ENCODE results near the gene FAF1. TPM values are rescaled to one million over a fixed set of nuclear protein-coding genes. Genes with fewer than 3 reads are reported as not detected.

FAF1 gene
- total and polyA plus RNA-seq, 2 of the 8 experiments (the other 6 are each of a cell fraction or from before 2014, with no cell fraction given) = 10.8 to 65.9 TPM

DNA sequence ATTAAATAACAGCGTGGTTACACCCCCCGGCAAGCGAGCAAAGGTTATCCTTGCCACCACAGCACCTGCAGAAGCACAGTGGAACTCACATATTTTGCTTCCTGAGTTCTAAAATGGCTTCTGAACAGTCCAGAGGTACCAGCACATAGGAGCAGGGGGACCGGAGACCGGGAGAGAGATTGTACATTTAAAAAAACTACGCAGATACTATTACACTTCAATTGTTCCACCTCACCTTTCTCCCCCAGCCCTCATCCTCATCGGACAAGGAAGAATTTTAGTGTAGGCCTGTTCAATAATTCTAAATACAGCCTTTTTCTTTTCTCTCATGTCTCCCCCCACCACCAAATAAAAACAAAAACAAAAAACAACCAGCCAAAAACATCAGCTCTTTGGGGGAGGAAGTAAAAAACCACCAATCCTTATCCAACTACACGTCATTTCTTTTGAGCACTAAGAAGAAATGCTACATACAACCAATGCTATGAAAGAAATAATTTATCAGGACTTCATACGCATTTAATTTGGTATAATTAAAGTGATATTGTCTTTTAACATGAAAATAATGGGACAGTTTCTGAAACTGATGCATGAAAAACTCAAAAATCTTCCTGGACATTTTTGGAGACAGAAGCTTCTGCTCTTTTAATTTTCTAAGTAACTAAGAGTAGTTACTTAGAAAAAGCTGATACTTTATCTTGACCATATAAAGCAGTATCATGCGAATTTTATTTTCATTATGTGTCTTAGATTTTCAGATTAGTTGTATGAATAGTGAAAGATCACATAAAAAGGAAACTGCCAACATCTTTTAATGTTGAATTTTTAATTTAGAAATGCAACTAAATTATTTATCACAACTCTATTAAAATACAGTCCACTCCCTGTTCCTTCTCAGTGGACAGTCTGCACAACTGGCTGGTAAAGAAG, 19.1 kb upstream of the FAF1 start:
- peaks cover 30 to 78% (median 51%) of the 10 kb centered on the region in 4 experiments for H3K27me3 ChIP-seq (replicated peaks in 1 of 4; ENCODE audit: control insufficient read depth in 3 of 4, extremely low read depth in 1 of 4, insufficient read depth in 3 of 4, low read length in 3 of 4)
- H3K4me3 ChIP-seq (ENCODE audit: extremely low read depth in 1 of 4, insufficient read depth in 2 of 4, low read depth in 3 of 4, low read length in 4 of 4) = peak overlapping the region; percentile 7 to 67 (median 32); a peak in 5 of 8 replicates

More for the DNA sequence above, 19.1 kb upstream of the FAF1 start:
- Histone ChIP-seq H3K4me2 (ENCODE audit: insufficient read depth in 1 of 2, low read depth in 2 of 2, low read length in 2 of 2) (peak overlapping the region; percentile 54 to 74), H3K56ac (replicated peaks; ENCODE audit: insufficient read length, low read depth, low read length) (no peak overlapping the region), H4K8ac (ENCODE audit: extremely low read depth, insufficient read depth, low read length) (no peak overlapping the region), H3K23ac (ENCODE audit: insufficient read length) (no peak overlapping the region), H2BK15ac (ENCODE audit: low read length) (no peak overlapping the region), H2AK5ac (ENCODE audit: low read depth, low read length) (no peak overlapping the region), H3K9me3 (ENCODE audit: insufficient read depth in 2 of 2, low read depth in 1 of 2, low read length in 1 of 2) (no peaks in the 10 kb centered on the region), H2BK5ac (ENCODE audit: low read depth, low read length) (no peak overlapping the region), H3K23me2 (ENCODE audit: low read depth, low read length) (peaks cover 3% of the 10 kb centered on the region; the same call in 1 of the 2 replicates), H3K18ac (ENCODE audit: extremely low read depth, low read length) (no peak overlapping the region), H3K36me3 (ENCODE audit: control insufficient read depth in 2 of 4, insufficient read depth in 4 of 4, low read length in 3 of 4) (no peaks in the 10 kb centered on the region), H2BK120ac (replicated peaks; ENCODE audit: low read depth, low read length) (no peak overlapping the region), H3K4me1 (replicated peaks in 1 of 4; ENCODE audit: control insufficient read depth in 3 of 4, insufficient read depth in 4 of 4, low read length in 3 of 4) (peaks cover 2 to 6% (median 4%) of the 10 kb centered on the region in 4 experiments; a peak in 5 of 7 replicates), H3K79me1 (ENCODE audit: low read depth, low read length) (no peaks in the 10 kb centered on the region), H2BK12ac (ENCODE audit: low read depth, low read length) (no peak overlapping the region), H4K5ac (ENCODE audit: insufficient read length, low read depth, low read length) (no peak overlapping the region), H2AFZ (ENCODE audit: low read length) (no peak overlapping the region), H3K14ac (ENCODE audit: insufficient read length) (no peak overlapping the region), H3K27ac (ENCODE audit: low read depth, low read length) (no peak overlapping the region), H4K91ac (replicated peaks; ENCODE audit: insufficient read length, low read length) (no peak overlapping the region), H2BK20ac (ENCODE audit: low read length) (no peak overlapping the region), H3K79me2 (ENCODE audit: control insufficient read depth in 1 of 2, insufficient read depth in 2 of 2, low read length in 2 of 2) (no peaks in the 10 kb centered on the region), H3K9ac (replicated peaks in 1 of 4; ENCODE audit: extremely low read depth in 1 of 4, low read depth in 3 of 4, low read length in 3 of 4) (no peak overlapping the region), H3K4ac (replicated peaks; ENCODE audit: insufficient read length, low read depth, low read length) (no peak overlapping the region), H4K20me1 (replicated peaks in 1 of 2; ENCODE audit: control insufficient read depth in 1 of 2, insufficient read depth in 2 of 2, low read length in 2 of 2) (peaks cover 5% of the 10 kb centered on the region in 2 experiments)
- TF ChIP-seq RNF2 (IDR thresholded peaks at IDR 0.05; ENCODE audit: borderline replicate concordance, low read depth, low read length, missing control alignments, poor library complexity, severe bottlenecking) (peak; percentile 84), TCF12 (IDR thresholded peaks at IDR 0.05; ENCODE audit: low read depth, low read length) (0 out of 2 replicates have a peak, but pooled peaks have one; percentile 13), SUZ12 (IDR thresholded peaks at IDR 0.05; ENCODE audit: low read length) (peak; percentile 40; the same call in 1 of the 2 replicates), EZH2 (IDR thresholded peaks at IDR 0.05; ENCODE audit: low read depth, low read length, severe bottlenecking) (peak; percentile 52), CBX8 (IDR thresholded peaks at IDR 0.05; ENCODE audit: borderline replicate concordance, low read depth, low read length) (peak; percentile 73; the same call in 1 of the 2 replicates)
- TF ChIP-seq, protein P1, sequence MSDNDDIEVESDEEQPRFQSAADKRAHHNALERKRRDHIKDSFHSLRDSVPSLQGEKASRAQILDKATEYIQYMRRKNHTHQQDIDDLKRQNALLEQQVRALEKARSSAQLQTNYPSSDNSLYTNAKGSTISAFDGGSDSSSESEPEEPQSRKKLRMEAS (IDR thresholded peaks at IDR 0.05) = no peak
- TF ChIP-seq, protein P2, sequence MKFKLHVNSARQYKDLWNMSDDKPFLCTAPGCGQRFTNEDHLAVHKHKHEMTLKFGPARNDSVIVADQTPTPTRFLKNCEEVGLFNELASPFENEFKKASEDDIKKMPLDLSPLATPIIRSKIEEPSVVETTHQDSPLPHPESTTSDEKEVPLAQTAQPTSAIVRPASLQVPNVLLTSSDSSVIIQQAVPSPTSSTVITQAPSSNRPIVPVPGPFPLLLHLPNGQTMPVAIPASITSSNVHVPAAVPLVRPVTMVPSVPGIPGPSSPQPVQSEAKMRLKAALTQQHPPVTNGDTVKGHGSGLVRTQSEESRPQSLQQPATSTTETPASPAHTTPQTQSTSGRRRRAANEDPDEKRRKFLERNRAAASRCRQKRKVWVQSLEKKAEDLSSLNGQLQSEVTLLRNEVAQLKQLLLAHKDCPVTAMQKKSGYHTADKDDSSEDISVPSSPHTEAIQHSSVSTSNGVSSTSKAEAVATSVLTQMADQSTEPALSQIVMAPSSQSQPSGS (IDR thresholded peaks at IDR 0.05; ENCODE audit: low read length) = no peak
- ChIA-PET CTCF (ENCODE audit: partially characterized antibody) (interaction anchor here (0.7 to 3.0 kb wide), 3 partner anchors 50 to 209 kb away, joined by 3 to 14 read pairs (median 3); no protein-coding TSS in a partner anchor), POLR2A (ENCODE audit: partially characterized antibody) (interaction anchor here (1.0 kb wide), 1 partner anchor 9 kb away, joined by 4 read pairs; the partner anchor contains the start of gene CDKN2C)
- peak in 1 of 2 experiments; percentile 47 for DNase-seq (ENCODE audit: low read depth in 1 of 2, low spot score in 2 of 2)
- no peak for FAIRE-seq
- WGBS, 2 experiments (ENCODE audit: extremely low coverage in 1 of 2, insufficient coverage in 1 of 2, insufficient read length in 1 of 2, insufficient replicate concordance in 2 of 2, low coverage in 1 of 2, low lambda C conversion rate in 2 of 2, missing lambda C conversion rate in 1 of 2) = 8% methylated on average over 10 of the region's 10 CpGs; no CpG with 5 or more reads in 1 of the 2 experiments

All from H1 (cell line).